Ramos (cell line): ENCODE data around the gene IDUA.
"Not testable (repeated sequence)": the region's sequence is repeated elsewhere in the genome, so short reads cannot be mapped to it uniquely, and the experiment has no call there.

Experiments
- in situ Hi-C: fragments of 300-500 bp; cut with MboI; formaldehyde crosslinking; loops from one replicate; pipeline ENCODE4 v1.14.3; 2022; ENCODE audit warnings: low sequenced_read_pairs; ENCODE audit not compliant: unreplicated experiment

The IDUA gene

DNA sequence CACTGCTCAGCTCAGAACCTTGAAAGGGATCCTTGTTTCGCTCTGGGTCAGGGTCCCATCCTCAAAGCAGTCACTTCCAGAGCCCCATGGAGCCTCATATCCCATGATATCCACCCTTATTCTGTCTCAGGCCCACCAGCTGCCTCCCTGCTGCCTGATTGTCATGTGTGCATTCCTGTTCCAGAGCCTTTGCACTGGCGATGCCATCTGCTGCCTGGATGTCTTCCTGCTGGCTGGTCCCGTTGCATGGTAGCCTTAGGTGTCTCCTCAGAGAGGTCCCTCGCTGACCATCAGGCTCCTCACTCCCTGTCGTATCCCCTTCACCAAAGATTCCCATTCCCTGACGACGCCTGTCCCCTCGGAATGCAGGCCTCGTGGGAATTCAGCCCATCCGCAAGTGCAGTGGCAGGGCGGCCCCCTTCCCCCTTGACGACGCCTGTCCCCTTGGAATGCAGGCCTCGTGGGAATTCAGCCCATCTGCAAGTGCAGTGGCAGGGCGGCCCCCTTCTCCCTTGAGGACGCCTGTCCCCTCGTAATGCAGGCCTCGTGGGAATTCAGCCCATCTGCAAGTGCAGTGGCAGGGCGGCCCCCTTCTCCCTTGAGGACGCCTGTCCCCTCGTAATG, 12.5 kb downstream of the IDUA start:
- in situ Hi-C loops: not testable (repeated sequence)

DNA sequence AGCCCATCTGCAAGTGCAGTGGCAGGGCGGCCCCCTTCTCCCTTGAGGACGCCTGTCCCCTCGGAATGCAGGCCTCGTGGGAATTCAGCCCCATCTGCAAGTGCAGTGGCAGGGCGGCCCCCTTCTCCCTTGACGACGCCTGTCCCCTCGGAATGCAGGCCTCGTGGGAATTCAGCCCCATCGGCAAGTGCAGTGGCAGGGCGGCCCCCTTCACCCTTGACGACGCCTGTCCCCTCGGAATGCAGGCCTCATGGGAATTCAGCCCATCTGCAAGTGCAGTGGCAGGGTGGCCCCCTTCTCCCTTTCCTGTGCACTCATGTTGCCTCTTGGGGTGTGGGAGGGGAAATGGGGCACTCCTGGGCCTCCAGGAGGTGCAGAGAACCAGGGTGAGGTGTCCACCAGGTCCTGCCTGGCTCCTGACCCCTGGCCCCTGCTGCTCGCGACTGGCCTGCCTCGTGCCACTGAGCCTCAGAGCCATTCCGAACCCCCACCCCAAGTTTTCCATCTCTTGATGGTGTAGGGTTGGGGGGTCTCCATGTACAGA, 13.1 kb downstream of the IDUA start:
- in situ Hi-C loops: no loop called here

DNA sequence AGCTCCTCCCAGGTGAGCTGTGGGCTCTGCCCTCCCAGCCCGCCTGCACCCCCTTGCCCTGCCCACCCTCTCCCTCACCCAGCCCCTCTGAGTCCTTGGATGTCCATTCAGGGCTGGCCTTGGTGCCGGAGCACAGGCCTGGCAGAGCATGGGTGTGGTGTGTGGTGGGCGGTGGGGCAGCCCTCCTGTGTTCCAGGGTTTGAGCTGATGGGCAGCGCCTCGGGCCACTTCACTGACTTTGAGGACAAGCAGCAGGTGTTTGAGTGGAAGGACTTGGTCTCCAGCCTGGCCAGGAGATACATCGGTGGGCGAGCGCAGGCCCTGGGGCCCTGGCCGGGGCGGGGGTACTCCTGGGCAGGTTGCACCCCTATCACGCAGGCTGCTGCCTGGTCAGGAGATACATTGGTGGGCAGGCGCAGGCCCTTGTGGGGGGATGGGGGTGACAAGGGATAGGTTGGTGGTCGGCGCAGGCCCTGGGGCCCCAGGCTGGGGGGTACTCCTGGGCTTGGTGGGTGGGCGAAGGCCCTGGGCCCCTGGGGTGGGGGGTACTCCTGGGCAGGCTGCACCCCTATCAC, 13.9 kb downstream of the IDUA start:
- in situ Hi-C loops: no loop called here

DNA sequence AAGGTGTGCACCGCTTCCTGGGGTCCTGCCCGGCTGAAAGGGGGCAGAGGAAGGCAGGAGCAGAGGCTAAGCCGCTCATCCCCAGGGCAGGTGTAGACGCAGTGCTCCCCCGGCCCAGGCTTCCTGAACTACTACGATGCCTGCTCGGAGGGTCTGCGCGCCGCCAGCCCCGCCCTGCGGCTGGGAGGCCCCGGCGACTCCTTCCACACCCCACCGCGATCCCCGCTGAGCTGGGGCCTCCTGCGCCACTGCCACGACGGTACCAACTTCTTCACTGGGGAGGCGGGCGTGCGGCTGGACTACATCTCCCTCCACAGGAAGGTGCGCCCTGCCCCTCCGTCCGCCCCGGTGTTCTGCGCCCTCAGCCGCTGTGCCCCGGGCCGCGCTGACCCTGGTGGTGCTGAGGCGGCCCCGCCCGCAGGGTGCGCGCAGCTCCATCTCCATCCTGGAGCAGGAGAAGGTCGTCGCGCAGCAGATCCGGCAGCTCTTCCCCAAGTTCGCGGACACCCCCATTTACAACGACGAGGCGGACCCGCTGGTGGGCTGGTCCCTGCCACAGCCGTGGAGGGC, 14.8 kb downstream of the IDUA start:
- in situ Hi-C loops: no loop called here

DNA sequence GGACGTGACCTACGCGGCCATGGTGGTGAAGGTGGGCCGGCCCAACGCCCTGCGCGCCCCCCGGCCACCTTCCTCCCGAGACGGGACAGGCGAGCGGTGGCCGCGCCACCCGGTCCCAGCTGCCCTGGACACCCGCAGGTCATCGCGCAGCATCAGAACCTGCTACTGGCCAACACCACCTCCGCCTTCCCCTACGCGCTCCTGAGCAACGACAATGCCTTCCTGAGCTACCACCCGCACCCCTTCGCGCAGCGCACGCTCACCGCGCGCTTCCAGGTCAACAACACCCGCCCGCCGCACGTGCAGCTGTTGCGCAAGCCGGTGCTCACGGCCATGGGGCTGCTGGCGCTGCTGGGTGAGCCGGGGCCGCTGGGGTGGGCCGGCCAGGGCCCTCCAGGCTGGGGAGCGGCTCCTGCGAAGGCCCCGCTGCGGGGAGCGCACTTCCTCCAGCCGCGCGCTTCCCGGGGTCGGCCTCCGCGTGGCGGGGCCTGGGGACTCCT, 15.3 kb downstream of the IDUA start:
- in situ Hi-C loops: no loop called here

DNA sequence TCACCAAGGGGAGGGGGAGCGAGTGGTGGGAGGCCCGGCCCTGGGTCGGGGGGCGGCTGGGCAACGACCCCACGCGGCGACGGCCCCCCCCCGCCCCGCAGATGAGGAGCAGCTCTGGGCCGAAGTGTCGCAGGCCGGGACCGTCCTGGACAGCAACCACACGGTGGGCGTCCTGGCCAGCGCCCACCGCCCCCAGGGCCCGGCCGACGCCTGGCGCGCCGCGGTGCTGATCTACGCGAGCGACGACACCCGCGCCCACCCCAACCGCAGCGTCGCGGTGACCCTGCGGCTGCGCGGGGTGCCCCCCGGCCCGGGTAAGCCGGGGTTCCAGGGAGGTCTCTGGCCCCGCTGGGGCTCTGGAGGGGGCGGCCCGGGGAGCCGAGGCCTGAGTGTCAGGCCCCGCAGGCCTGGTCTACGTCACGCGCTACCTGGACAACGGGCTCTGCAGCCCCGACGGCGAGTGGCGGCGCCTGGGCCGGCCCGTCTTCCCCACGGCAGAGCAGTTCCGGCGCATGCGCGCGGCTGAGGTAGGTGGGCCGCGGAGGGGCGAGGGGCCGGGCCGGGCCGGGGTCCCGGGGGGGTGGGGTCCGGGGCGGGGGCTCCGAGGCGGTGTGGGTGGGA, 15.9 kb downstream of the IDUA start:
- in situ Hi-C loops: no loop called here

DNA sequence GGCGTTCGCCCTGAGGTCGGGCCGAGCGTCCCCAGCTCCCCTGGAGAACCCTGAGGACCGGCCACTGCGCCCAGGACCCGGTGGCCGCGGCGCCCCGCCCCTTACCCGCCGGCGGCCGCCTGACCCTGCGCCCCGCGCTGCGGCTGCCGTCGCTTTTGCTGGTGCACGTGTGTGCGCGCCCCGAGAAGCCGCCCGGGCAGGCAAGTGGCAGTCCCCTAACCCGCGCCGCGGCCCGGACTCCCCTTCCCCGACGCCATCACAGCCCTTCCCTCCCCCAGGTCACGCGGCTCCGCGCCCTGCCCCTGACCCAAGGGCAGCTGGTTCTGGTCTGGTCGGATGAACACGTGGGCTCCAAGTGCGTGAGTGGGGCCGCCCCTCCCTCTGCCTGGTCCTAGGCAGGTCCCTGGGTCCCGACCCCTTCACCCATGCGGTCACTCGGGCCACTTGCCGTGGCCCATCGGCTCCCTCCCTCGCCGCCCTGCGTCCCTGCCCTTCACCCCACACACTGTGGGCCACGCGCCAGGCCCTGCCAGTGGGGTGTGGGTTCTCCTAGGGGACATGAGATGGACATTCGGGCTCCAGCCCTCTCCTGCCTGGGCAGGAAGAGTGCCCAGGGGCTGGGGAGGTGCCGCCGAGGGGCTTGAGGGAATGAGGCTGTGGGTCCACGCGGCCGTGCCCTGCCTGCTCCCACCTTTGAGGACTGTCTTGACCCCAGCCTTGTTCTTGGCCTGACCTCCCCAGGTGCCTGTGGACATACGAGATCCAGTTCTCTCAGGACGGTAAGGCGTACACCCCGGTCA, 16.6 kb downstream of the IDUA start:
- in situ Hi-C loops: no loop called here

DNA sequence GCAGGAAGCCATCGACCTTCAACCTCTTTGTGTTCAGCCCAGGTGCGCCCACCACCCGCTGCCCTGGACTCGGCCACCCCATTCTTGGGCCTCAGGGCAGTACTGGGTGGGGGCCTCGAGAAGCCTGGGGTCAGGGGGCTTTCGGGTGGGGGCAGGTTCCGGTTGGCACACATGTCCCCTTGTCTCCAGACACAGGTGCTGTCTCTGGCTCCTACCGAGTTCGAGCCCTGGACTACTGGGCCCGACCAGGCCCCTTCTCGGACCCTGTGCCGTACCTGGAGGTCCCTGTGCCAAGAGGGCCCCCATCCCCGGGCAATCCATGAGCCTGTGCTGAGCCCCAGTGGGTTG, 17.2 kb downstream of the IDUA start:
- in situ Hi-C loops: no loop called here

DNA sequence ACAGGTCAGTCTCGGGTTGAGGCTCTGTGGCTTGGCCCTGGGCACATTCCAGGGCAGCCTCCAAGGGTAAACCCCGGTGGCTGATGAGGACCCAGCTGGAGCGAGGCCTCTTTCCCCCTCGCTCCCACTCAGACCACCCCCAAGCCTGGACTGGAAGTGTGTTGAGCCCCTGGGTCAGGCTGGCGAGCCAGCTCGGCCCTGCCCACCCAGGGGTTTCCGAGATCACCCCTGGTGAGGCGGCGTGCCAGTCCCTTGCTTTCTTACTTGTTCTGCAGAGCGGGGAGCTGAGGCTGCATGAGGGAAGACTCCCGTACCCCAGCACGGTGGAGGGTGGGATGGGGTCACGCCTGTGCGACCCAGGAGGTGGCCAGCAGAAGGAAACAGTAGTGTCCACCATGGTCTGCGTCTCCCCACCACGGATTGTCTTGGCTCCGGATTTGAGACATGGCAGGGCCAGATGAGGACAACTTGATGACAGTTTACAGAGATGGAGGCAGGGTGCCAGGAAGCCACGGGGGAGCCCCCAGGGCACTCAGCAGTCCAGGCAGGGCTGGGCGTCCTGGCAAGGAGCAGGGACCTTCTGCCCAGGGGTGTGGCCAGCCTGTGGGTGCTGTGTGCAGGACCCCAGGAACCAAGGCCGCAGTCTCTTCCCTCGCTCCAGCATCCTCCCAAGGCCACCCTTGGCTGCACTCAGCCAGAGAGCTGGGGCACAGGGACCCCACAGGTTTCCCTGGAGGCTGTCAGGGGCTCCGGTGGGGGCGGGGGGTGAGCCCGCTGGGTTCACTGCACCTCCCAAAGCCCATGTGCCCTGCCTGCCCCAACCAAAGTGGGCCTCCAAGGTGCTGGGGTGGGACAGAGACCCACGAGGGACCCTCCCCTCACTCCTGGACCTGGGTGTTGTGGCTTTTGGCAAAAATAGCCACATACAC, 18.0 kb downstream of the IDUA start:
- in situ Hi-C loops: no loop called here

DNA sequence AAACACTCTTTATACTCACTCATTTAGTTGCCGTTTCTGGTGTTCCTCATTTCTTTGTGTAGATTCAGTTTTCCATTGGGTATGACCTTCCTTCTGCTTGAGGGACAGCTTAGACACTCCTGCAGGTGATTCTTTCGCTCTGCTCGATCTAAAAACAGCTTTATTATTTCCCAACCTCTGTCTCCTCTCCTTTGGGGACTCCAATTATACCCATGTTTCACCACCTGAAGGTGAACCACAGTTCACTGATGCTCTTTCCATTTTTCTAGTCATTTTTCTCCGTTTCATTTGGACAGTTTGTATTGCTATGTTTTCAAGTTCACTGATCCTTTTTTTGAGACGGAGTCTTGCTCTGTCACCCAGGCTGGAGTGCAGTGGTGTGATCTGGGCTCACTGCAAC, 20.0 kb downstream of the IDUA start:
- in situ Hi-C loops: no loop called here

DNA sequence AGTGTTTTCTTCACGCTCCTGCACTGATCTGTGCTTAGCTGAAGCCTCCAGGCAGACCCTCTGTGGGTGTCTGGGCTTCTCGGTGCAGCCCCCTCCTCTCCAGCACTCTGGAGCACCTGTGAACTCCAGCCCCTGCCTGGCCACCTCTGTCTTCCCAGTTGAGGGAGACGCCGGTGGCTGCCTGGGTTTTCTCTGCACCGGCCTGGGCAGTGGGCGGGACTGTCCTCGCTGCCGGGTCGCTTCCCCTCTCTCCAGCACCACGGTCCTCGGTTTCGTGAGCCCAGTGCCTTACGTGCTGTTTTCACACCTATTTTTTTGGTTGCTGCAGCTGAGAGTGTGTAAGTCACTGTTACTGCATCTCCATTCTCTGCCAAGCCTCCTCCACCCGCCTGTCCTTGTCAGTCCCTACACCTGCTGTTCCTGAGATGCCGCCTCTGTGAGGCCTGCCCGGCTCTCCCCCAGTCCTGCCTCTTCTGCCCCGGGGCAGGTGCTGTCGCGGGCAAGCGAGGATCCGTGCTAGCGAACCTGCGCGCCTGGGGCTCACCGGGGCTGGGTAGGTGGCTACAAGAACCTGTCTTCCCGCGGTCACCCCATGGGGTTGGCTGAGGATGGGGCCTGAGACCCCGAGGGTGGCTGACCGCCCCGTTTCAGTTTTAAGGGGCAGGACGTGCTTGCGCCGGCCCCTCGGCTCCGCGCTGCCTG, 22.1 kb downstream of the IDUA start:
- in situ Hi-C loops: no loop called here

DNA sequence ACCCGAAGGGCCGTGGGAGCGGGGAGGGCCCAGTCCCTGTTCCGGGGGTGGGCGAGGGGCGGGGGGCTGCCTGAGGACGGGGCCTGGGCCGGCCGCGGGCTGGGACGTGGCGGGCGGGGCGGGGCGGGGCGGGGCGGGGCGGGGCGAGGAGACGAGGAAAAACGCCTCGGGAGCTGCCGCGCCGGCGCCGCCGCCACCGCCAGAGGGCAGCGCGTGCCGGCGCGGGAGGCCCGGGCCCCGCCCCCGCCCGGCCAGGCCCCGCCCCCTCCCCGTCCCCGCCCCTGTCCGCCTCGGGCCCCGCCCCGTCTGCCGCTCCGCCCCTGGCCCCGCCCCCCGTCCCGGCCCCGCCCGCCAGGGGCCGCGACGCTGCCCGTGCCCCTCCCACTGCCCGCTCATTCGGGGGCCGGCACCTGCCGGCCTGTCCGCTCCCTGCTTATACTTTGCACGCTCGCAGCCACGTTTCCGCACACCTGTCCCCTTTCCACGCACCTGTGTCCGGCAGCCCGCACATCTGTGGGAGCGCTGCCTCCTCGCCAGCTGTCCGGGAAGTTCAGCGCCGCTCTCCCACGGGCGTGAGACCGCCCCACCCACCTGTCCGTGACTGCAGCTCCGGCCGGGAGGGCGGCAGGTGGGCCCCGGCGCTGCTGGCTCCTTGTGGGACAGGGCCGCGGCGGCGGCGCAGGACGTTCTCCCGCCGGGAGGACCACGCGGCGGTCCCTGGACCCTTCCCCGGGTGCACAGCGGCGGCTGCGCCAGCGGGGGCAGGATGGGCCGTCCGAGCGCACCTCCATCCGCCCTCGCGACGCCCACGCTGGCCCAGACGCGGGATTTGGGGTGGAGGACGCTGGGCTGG, 22.9 kb downstream of the IDUA start:
- in situ Hi-C loops: no loop called here

DNA sequence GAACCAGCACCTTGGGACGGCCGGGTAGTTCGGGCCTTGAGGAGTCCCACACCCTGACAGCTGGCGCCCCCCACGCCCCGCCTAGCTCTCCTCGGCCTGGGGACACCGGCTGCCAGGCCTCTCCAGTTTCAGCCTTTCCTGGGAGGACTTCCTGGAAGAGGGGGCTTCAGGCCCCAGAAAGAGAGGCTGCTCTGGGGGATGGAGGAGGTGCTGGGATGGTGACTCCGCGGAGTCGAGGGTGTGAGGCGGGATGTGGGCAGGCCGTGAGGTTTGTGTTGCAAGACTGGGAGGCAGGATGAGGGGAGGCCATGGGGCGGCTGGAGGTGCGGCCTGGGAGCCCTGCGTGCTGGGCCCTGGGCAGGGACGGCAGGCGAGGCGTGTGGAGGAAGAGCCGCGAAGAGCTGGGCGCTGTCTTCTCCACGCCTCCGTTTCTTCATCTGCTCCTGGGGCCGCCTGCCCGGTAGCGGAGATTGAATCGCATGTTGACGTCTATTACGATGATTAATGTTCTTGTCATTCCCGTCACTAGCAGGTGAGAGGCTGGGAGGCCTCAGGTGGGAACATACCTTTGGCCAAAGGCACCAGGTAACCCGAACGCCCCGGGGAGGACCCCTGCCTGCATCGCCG, 23.7 kb downstream of the IDUA start:
- in situ Hi-C loops: no loop called here

DNA sequence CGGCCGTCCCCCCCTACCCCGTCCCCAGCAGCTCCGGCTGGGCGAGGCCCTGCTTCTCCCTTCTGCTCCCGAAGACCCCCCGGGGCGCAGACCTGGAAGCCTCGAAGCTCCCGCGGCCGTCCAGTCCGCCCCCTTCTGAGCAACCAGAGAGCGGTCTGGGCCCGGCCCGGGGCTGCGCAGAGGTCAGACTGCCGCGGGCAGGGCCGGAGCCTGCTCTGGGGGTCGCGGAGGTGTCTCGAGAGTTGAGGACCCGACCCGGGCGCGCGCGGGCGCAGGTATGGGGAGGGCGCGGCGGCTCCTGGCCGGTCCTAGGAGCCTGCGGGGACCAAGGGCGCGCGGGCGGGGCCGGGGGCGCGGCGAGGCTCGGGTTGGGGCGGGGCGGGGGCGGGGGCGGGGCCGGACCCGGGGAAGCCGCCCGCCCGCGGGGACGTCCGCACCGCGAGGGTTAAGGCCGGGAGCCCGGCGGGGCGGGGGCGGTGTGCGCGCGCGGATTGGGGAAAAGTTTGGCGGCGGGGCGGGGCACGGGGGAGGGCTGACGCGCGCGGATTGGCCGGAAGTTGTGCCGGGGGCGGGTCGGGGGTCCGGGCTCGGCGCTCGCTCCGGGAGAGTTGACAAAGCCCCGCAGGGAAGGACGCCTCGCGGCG, 24.3 kb downstream of the IDUA start, which contains the start of gene FGFRL1:
Gene FGFRL1, plus strand, starts transcription at position 605 of the 644 bp plus-strand sequence. CDS start 860 bp downstream, outside the sequence.
- in situ Hi-C loops: no loop called here

DNA sequence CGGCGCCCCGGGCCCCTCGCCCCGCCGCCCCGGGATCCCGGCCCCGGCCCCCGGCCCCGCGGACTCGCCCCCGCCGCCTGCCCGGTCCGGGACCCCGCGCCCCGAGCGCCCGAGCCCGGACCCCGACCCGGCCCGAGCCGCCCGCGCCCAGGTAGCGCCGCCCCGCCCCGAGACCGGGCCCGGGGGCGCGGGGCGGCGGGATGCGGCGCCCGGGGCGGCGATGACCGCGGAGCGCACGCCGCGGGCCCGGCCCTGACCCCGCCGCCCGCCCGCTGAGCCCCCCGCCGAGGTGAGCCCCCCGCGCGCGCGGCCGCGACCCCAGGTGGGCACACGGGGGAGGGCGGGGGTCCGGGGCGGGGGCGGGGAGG, 24.8 kb downstream of the IDUA start:
- in situ Hi-C loops: no loop called here

DNA sequence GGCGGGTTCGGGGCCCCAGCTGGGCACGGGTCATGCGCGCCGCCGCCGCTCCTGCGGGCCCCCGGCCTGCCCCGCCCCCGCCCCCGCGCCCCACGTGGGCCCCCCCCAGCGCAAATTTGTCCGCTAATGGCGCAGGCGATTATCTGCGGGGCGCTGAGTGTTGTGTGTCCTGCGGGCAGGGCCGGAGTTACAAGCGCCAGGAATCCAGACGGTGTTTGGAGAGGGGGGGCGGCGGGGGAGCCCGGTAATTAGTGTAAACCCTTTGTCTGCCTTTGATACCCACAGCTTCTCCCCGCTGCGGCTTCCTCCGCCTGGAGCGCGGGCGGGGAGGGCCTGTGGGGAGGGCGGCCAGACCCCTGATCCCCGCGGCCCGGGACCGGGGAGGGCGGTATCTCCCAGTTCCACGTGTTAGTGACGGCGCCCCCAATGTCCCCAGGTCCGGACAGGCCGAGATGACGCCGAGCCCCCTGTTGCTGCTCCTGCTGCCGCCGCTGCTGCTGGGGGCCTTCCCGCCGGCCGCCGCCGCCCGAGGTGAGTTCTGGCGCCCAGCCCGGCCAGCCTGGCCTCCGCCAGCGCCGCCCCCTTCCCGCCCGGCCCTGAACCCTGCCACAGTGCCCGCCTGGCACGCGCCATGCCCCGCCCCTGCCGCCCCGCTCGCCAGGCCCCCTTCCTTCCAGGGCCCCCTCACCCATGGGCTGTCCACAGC, 25.3 kb downstream of the IDUA start:
- in situ Hi-C loops: no loop called here
